ENCODE data around the gene SUPT6H.

- no peak for TF ChIP-seq CTCF (IDR thresholded peaks at IDR 0.05)
- TF ChIP-seq EP300 (IDR thresholded peaks at IDR 0.05; ENCODE audit: low read depth): no peak
Observed at GRCh38 chr17:28716740-28717577, 55.0 kb downstream of the SUPT6H start.

Measured in transverse colon (tissue), 3 donors.